ENCODE data around the gene LGALS7B.
"Not testable (repeated sequence)": the region's sequence is repeated elsewhere in the genome, so short reads cannot be mapped to it uniquely, and the experiment has no call there.

The LGALS7B gene

DNA sequence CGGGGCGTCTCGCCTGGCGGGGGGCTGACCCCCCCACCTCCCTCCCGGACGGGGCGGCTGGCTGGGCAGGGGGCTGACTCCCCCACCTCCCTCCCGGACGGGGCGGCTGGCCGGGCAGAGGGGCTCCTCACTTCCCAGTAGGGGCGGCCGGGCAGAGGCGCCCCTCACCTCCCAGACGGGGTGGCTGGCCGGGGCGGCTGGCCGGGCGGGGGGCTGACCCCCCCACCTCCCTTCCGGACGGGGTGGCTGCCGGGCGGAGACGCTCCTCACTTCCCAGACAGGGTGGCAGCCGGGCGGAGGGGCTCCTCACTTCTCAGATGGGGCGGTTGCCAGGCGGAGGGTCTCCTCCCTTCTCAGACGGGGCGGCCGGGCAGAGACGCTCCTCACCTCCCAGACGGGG lies 8.8 kb downstream of the LGALS7B start:
- not testable (repeated sequence) for DNase-seq

DNA sequence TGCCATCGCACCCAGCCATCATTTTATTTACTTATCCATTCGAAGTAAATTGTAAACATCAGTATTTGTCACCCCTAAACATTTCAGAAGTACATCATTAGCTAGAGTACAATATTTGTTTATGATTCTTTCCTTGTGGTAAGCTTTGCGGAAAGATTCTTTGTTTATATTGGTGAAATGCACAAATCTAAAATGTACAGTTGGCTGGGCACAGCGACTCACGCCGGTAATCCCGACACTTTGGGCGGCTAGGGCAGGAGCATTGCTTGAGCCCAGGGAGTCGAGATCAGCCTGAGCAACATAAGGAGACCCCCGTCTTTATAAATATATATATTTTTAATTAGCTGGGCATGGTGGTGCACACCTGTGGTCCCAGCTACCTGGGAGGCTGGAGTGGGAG lies 10.1 kb downstream of the LGALS7B start:
- DNase-seq, result no peak

- DNase-seq, result no peak
Measured at GRCh38 chr19:38800577-38801347, 11.8 kb downstream of the LGALS7B start.

DNA sequence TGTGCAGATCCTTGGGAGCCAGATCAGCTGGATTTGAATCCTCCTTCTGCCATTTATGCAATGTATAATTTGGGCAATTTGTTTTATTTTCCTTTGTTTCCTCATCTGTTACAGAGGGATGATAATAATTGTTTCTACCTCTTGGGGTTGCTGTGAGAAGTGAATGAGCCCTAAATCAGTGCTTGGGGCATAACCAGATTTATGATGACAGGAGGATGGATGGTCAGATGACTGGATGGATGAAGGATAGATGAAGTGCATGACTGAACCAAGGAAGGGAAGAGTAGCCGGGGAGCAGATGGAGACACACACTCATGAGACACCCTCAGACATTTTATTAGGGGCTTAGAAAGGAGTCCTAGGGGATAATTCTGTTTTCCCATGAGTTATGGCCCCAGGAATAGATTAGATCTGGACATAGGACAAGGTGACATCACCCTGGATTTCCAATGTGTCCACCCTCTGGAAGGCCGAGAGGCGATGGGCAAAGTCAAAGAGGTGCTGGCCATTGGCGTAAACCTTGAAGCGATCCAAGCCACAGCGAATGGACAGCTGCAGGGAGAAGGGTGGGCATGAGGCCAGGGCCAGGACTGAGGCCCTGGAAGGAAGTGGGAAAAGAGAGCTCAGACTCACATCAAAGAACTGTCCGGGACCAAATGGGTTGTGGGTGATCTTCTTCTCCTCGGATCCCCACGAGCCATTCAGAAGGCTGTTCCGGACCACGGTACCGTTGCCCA lies 12.5 kb downstream of the LGALS7B start:
- DNase-seq, result no peak

DNA sequence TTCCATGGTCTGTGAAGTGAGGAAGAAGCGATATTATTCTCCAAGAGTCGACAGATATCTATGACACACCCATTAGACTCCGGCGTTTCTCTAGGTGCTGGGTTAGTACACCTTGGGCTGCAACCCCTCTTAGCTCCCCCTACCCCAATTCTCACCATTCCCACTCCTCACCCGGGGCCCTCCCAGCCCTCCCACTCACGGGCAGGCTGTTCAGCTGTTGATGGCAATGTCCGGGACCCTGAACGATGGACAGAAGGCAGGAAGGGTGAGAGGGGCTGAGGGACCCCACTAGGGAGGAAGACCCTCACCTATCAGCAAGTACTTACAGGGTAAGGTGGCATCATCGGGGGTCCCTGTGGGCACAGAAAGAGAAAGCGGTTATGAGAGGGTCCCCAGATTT lies 14.5 kb downstream of the LGALS7B start:
- no peak for DNase-seq

GRCh38 chr19:38805180-38805579 lies 16.2 kb downstream of the LGALS7B start:
- no peak for DNase-seq

- no peak for DNase-seq
Measured at GRCh38 chr19:38806371-38806770, 17.4 kb downstream of the LGALS7B start.

DNA sequence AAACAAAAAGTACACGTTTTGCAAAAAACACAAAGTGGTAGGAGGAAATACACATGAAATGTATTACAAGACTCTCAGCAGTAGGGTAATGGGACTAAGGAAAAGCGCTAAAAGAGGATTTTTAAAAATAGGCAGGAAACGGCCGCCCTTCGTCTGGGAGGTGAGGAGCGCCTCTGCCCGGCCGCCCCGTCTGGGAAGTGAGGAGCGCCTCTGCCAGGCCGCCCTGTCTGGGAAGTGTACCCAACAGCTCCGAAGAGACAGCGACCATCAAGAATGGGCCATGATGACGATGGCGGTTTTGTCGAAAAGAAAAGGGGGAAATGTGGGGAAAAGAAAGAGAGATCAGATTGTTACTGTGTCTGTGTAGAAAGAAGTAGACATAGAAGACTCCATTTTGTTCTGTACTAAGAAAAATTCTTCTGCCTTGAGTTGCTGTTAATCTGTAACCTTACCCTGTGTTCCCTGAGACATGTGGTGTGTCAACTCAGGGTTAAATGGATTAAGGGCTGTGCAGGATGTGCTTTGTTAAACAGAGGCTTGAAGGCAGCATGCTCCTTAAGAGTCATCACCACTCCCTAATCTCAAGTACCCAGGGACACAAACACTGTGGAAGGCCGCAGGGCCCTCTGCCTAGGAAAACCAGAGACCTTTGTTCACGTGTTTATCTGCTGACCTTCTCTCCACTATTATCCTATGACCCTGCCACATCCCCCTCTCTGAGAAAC lies 18.5 kb downstream of the LGALS7B start:
- not testable (repeated sequence) for DNase-seq

GRCh38 chr19:38808741-38809140 lies 19.7 kb downstream of the LGALS7B start:
- DNase-seq, result no peak

GRCh38 chr19:38809592-38810252 lies 20.7 kb downstream of the LGALS7B start:
- DNase-seq, result no peak

DNA sequence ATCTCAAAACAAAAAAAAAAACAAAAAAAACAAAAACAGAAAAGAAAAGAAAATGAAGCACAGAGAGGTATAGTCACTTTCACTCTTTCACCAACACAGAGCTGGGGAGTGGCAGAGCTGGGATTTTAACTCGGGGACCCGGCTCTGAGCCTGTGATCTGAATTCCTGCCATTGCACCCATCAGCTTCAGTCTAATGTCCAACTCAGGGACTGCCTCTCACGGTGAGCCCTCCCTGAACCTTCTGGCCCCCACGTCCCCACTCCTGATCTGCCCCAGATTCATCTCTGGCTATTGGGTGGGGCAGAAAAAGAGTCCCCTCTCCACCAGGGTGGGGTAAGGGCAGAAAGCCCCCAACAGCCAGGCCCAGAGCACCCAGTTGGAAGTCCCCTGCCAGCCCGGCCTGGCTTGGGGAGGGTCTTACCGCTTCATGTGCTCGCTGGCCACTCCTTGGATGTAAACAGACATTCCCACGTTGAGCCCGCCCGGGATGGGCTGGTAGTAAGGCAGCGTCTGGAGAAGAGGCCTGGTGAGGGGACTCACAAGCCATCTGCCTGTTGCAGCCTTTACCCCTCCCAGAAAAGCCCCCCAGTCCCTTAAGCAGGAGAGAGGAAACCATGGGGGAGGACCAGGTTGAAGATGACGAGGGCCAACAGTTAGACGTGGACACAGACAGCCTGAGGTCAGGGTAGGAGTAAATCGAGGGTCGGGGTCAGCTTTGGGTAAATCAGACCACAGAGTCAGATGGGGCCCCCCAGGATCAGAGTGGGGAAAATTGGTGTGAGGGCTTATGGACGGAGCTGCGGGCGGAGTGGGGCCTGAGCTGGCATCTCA lies 23.2 kb downstream of the LGALS7B start:
- DNase-seq, result no peak

DNA sequence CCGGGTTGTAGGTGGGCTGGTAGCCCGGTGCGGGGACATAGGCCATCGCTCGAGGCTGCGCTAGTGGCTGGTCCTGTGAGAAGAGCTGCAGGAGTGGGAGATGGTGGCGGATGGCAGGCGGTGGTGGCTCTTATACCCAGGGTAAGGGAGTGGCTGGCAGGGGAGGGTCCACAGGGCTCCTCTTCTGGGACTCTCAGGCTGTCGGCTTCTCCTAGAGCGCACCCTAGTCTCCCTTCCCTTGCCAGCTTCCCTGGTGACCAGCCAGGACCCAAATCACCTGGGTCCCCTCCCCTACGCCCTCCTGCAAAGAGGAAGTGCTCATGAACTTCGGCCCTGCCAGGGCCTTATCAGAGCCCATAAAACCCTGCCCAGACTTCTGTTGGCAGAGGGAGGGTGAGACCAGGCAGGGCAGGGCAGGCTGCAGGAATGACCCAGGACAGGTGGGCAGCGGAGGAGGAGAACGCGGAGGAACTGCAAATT lies 23.9 kb downstream of the LGALS7B start, which contains the start of gene LGALS4:
TSS of gene LGALS4 (minus strand) at position 105 of the 480 bp plus-strand sequence. CDS start at position 46, 59 bp downstream.
- no peak for DNase-seq

- DNase-seq, result no peak
Measured at GRCh38 chr19:38813323-38813722, 24.3 kb downstream of the LGALS7B start.

DNA sequence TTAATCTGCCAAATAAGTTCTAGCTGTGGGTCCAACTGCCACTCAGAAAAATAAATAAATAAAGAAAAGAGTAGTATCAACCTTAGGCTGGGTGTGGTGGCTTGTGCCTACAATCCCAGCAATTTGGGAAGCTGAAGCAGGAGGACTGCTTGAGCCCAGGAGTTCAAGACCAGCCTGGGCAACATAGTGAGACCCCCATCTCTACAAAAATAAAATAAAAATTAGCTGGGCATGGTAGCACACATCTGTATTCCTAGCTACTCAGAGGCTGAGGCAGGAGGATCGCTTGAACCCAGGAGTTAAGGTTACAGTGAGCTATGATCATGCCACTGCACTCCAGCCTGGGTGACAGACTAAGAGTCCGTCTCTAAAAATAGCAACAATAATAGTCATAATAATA lies 24.9 kb downstream of the LGALS7B start:
- DNase-seq, result not testable (repeated sequence)

GRCh38 chr19:38815059-38816001 lies 26.3 kb downstream of the LGALS7B start:
- DNase-seq, result no peak

GRCh38 chr19:38816131-38816750 lies 27.2 kb downstream of the LGALS7B start:
- DNase-seq, result no peak

DNA sequence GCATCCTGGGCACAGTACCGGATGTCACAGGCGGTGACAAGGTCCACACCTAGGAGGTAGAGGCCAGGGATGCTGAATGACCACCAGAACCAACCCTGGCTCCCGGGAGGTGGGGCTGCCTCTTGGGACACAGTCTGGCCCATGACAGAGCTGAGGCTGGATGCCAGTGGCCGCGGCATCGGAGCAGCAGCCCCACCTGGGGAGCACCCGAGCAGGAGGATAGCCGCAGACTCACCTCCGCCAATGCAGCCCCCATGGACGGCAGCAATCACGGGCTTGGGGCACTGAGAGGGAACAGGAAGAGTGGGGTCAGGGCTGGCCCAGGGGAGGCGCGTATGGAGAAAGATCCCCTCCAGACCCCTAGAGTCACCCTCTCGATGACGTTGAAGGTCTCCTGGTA lies 28.1 kb downstream of the LGALS7B start:
- DNase-seq, result no peak

- DNase-seq, result peak; percentile 89
Measured at GRCh38 chr19:38819231-38819920, 30.4 kb downstream of the LGALS7B start.

DNA sequence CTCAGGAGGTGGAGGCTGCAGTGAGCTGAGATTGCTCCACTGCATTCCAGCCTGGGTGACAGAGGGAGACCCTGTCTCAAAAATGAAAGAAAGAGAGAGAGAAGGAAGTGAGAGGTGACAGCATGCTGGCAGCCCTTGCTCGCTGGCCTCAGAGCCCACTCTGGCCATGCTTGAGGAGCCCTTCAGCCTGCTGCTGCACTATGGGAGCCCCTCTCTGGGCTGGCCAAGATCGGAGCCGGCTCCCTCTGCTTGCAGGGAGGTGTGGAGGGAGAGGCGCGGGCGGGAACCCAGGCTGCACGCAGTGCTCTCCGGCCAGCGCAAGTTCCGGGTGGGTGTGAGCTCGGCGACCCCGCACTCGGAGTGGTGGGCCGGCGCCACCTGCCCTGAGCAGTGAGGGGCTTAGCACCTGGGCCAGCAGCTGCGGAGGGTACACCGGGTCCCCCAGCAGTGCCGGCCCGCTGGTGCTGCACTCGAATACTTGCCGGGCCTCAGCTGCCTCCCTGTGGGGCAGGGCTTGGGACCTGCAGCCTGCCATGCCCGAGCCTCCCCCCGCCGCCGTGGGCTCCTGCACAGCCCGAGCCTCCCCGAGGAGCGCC lies 32.3 kb downstream of the LGALS7B start:
- not testable (repeated sequence) for DNase-seq
